Progenitor cell of endocrine pancreas (in vitro differentiated cells): ENCODE results near the gene PLBD2. TPM values are rescaled to one million over a fixed set of nuclear protein-coding genes. Genes with fewer than 3 reads are reported as not detected.

Source experiments
- DNase-seq: peaks from one replicate; pipeline ENCODE4 v3.0.0; 2021; ENCODE audit warnings: low spot score; ENCODE audit not compliant: unreplicated experiment
- H3K27ac Mint-ChIP-seq: 2 replicates; pipeline ENCODE4 v1.8.0; 2021; ENCODE audit warnings: mild to moderate bottlenecking, moderate library complexity, mixed read lengths
- H3K27me3 Mint-ChIP-seq: 2 replicates; pipeline ENCODE4 v1.8.0; 2021; ENCODE audit warnings: mixed read lengths
- H3K36me3 Mint-ChIP-seq: 2 replicates; pipeline ENCODE4 v1.8.0; 2022; ENCODE audit warnings: mixed read lengths; ENCODE audit not compliant: insufficient read depth
- H3K4me1 Mint-ChIP-seq: 2 replicates; pipeline ENCODE4 v1.8.0; 2021; ENCODE audit warnings: low read depth, mixed read lengths
- H3K4me3 Mint-ChIP-seq: 2 replicates; pipeline ENCODE4 v1.8.0; 2021; ENCODE audit warnings: low read depth, mild to moderate bottlenecking, moderate library complexity, mixed read lengths
- H3K9me3 Mint-ChIP-seq: 2 replicates; pipeline ENCODE4 v1.8.0; 2021; ENCODE audit warnings: low read depth, mixed read lengths
- total RNA-seq: library from RNA; stranded (reverse); gene quantifications from 2 replicates; pipeline ENCODE4 v1.2.1, GENCODE V29; 2021
- TF ChIP-seq, protein P1 (sequence below): fragments of 200-600 bp; sonication (generic); IDR thresholded peaks from one replicate; pipeline ENCODE4 v1.5.0; 2021; ENCODE audit warnings: antibody characterized with exemption, mild to moderate bottlenecking; ENCODE audit not compliant: unreplicated experiment

The PLBD2 gene
- total RNA-seq, 1 donor from 2014 or later = 48.0 TPM

DNA sequence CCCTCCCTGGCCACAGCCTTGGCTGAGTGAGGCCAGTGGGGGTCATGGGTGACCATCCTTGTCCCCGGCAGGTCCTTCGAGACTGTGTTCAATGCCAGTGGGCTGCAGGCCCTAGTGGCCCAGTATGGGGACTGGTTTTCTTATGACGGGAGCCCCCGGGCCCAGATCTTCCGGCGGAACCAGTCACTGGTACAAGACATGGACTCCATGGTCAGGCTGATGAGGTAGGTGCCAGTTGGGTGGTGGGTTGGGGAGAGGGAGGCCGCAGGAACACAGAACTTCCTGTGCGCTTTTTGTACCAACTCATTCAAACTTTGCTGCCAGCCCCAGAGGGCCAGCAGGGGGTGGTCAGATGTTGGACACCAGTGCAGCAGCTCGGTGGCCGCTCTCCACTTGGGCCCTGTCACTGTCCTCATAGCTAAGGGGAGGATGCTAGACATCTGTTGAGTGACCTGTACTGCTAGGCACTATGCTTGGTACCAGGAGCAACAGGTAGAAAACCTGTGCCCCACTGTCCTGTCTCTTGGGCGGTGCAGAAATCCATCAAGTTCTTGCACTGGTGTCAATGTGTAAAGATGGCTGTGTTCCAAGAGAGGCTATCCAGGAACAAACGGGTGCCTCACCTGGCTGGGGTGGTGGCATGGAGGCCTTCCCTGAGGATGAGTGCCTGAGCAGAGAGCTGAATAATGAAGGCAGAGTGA is 28.6 kb downstream of the PLBD2 start:
- TF ChIP-seq, protein P1, sequence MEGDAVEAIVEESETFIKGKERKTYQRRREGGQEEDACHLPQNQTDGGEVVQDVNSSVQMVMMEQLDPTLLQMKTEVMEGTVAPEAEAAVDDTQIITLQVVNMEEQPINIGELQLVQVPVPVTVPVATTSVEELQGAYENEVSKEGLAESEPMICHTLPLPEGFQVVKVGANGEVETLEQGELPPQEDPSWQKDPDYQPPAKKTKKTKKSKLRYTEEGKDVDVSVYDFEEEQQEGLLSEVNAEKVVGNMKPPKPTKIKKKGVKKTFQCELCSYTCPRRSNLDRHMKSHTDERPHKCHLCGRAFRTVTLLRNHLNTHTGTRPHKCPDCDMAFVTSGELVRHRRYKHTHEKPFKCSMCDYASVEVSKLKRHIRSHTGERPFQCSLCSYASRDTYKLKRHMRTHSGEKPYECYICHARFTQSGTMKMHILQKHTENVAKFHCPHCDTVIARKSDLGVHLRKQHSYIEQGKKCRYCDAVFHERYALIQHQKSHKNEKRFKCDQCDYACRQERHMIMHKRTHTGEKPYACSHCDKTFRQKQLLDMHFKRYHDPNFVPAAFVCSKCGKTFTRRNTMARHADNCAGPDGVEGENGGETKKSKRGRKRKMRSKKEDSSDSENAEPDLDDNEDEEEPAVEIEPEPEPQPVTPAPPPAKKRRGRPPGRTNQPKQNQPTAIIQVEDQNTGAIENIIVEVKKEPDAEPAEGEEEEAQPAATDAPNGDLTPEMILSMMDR = no peak
- Mint-ChIP-seq H3K27me3 (no peaks in the 10 kb centered on the region), H3K4me1 (no peaks in the 10 kb centered on the region), H3K36me3 (peaks cover 10% of the 10 kb centered on the region), H3K4me3 (no peak overlapping the region), H3K27ac (no peak overlapping the region), H3K9me3 (no peaks in the 10 kb centered on the region)
- DNase-seq = no peak

DNA sequence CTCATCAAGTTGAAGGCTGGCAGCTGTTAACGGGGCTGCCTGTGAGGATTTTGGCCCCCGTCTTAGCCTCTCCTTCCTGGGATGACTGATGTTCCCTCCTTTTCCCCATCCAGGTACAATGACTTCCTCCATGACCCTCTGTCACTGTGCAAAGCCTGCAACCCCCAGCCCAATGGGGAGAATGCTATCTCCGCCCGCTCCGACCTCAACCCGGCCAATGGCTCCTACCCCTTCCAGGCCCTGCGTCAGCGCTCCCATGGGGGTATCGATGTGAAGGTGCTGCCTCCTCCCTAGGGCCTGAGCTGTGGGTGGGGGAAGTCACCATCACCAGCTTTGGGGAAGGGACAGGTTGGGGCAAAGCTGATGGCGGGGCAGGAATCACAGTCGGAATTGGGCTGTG is 29.2 kb downstream of the PLBD2 start:
- H3K27ac Mint-ChIP-seq = no peak overlapping the region
- H3K4me1 Mint-ChIP-seq = no peaks in the 10 kb centered on the region
- TF ChIP-seq, protein P1 = no peak

DNA sequence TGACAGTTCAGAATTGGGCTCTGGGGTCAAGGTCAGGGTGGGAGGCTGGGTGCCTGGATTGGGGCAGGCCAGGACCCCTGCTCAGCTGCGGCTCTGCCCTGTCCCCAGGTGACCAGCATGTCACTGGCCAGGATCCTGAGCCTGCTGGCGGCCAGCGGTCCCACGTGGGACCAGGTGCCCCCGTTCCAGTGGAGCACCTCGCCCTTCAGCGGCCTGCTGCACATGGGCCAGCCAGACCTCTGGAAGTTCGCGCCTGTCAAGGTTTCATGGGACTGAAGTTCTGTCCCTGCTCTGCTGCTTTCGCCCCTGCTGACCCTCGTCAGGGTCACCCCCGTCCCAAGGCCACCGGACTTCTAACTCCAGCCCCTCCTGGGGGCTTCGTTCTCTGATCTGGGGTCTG is 30.0 kb downstream of the PLBD2 start:
- H3K27ac Mint-ChIP-seq = no peak overlapping the region

More for the DNA sequence above, 29.2 kb downstream of the PLBD2 start:
- Mint-ChIP-seq H3K27me3 (no peaks in the 10 kb centered on the region), H3K9me3 (no peaks in the 10 kb centered on the region), H3K36me3 (peaks cover 10% of the 10 kb centered on the region), H3K4me3 (no peak overlapping the region)
- DNase-seq = no peak

DNA sequence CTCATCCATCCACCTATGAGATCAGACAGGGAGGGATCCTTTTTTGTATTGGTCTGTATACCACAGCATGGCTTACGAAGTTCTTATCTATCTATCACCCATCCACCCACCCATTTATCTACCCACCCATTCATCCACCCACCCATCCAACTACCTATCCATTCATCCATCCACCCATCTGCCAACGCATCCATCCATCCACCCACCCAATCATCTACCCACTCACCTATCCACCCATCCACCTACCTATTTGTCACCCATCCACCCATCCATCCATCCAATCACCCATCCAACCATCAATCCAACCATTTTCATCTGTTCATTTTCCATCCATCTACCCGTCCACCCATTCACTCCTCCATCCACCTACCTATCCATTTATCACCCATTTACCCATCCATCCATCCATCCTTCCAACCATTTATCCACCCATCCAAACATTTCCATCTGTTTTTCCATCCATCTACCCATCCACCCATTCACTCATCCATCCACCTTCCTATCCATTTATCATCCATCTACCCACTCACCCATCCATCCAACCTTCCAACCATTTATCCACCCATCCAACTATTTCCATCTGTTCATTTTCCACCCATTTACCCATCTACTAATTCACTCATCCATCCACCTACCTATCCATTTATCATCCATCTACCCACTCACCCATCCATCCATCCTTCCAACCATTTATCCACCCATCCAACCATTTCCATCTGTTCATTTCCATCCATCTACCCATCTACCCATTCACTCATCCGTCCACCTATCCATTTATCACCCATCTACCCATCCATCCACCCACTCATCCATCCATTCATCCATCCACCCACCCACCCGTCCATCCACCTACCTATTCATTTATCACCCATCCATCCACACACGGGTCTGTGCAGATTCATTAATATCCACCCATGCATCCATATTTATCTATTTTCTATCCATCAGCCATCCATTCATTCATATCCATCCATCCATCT is 32.0 kb downstream of the PLBD2 start:
- no peaks in the 10 kb centered on the region for H3K9me3 Mint-ChIP-seq
- no peaks in the 10 kb centered on the region for H3K4me1 Mint-ChIP-seq
- TF ChIP-seq, protein P1 = no peak
- no peak overlapping the region for H3K4me3 Mint-ChIP-seq
- H3K27ac Mint-ChIP-seq = no peak overlapping the region
- DNase-seq = no peak
- no peaks in the 10 kb centered on the region for H3K27me3 Mint-ChIP-seq
- H3K36me3 Mint-ChIP-seq = peaks cover 5% of the 10 kb centered on the region

More for the DNA sequence above, 30.0 kb downstream of the PLBD2 start:
- Mint-ChIP-seq H3K36me3 (peaks cover 10% of the 10 kb centered on the region), H3K4me1 (no peaks in the 10 kb centered on the region), H3K27me3 (no peaks in the 10 kb centered on the region), H3K4me3 (no peak overlapping the region), H3K9me3 (no peaks in the 10 kb centered on the region)
- no peak for DNase-seq
- TF ChIP-seq, protein P1 = no peak

DNA sequence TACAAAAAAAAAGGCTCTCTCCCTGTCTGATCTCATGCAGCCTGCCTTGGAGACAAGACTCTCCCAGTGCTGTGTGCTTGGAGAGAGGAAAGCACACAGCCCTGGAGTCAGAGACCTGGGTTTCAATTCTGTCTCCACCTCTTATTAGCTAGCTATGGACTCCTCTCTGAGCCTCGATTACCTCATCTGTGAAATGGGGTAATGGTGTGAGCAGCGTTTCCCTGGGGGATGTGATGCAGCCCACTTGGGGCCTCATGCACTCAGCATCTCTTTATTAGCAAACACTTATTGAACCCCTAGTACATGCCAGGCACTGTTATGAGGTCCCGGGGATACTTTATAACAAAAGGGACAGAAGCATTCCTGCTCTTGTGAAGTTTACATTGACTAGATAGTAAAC is 32.8 kb downstream of the PLBD2 start:
- Mint-ChIP-seq H3K36me3 (peaks cover 4% of the 10 kb centered on the region), H3K4me3 (no peak overlapping the region), H3K9me3 (no peaks in the 10 kb centered on the region), H3K27me3 (no peaks in the 10 kb centered on the region), H3K4me1 (no peaks in the 10 kb centered on the region), H3K27ac (no peak overlapping the region)
- TF ChIP-seq, protein P1 = no peak
- DNase-seq = no peak
